Measurements from ENCODE around the gene DNAH10.

GRCh38 chr12:123727878-123728277, 34.2 kb upstream of the DNAH10 start:
- no peak for TF ChIP-seq CTCF (IDR thresholded peaks at IDR 0.05)
- no peak for TF ChIP-seq POLR2A (IDR thresholded peaks at IDR 0.05)
